NCI-H526 treated with DMSO at 0.1 percent for 48 hours (cell line): ENCODE measurements around the gene ELP6.
A peak's percentile ranks its signal among the peaks of the same experiment; 100 is the strongest.

Experiments
- DNase-seq: peaks from one replicate; lab custom pipeline; 2025; lab: John Stamatoyannopoulos, UW

The ELP6 gene

GRCh38 chr3:47513125-47513929 lies at the start of gene ELP6:
Gene ELP6 (minus strand): TSS chr3:47513712. CDS start chr3:47513590, 122 bp downstream.
- peak; percentile 94 for DNase-seq

- DNase-seq, result no peak
Measured at GRCh38 chr3:47556351-47556750, 42.8 kb upstream of the ELP6 start.

GRCh38 chr3:47554335-47554734 lies 40.8 kb upstream of the ELP6 start:
- no peak for DNase-seq

- DNase-seq, result no peak
Measured at GRCh38 chr3:47553407-47553806, 39.9 kb upstream of the ELP6 start.

GRCh38 chr3:47542471-47543173 lies 29.1 kb upstream of the ELP6 start:
- DNase-seq, result no peak

GRCh38 chr3:47541583-47542108 lies 28.1 kb upstream of the ELP6 start:
- no peak for DNase-seq

GRCh38 chr3:47540281-47540680 lies 26.8 kb upstream of the ELP6 start:
- DNase-seq, result no peak

GRCh38 chr3:47536967-47537366 lies 23.5 kb upstream of the ELP6 start:
- no peak for DNase-seq

GRCh38 chr3:47536221-47536891 lies 22.8 kb upstream of the ELP6 start:
- DNase-seq, result no peak

- no peak for DNase-seq
Measured at GRCh38 chr3:47533996-47534454, 20.5 kb upstream of the ELP6 start.

GRCh38 chr3:47533481-47533880 lies 20.0 kb upstream of the ELP6 start:
- no peak for DNase-seq

- DNase-seq, result no peak
Measured at GRCh38 chr3:47527952-47528725, 14.6 kb upstream of the ELP6 start.

- no peak for DNase-seq
Measured at GRCh38 chr3:47525617-47526016, 12.1 kb upstream of the ELP6 start.

GRCh38 chr3:47523310-47524073 lies 10.0 kb upstream of the ELP6 start:
- no peak for DNase-seq

- peak; percentile 84 for DNase-seq
Measured at GRCh38 chr3:47522082-47522987, 8.8 kb upstream of the ELP6 start.

- no peak for DNase-seq
Measured at GRCh38 chr3:47520756-47521155, 7.2 kb upstream of the ELP6 start.

- DNase-seq, result no peak
Measured at GRCh38 chr3:47517937-47518336, 4.4 kb upstream of the ELP6 start.

- no peak for DNase-seq
Measured at GRCh38 chr3:47515864-47516319, 2.4 kb upstream of the ELP6 start.

GRCh38 chr3:47515100-47515499 lies 1.6 kb upstream of the ELP6 start:
- DNase-seq, result no peak
